BLaER1 treated with 17β-estradiol and CSF1 and Interleukin-3, amounts not matched to agents 10 nM and 100 nM (cell line): Measurements from ENCODE around the gene ELAC2.
A peak's percentile ranks its signal among the peaks of the same experiment; 100 is the strongest.

Experiments
- H3K27ac ChIP-seq, 11 experiments: shearing (Covaris generic); formaldehyde crosslinking; 2 replicates each; pipeline ENCODE4 v1.8.1; 2022
- H3K27me3 ChIP-seq, 11 experiments: shearing (Covaris generic); formaldehyde crosslinking; 2 replicates each; pipeline ENCODE4 v1.8.1; 2022
- H3K36me3 ChIP-seq, 11 experiments: shearing (Covaris generic); formaldehyde crosslinking; 2 replicates each; pipeline ENCODE4 v1.8.1; 2022
- H3K4me1 ChIP-seq, 10 experiments: shearing (Covaris generic); formaldehyde crosslinking; 2 replicates each; pipeline ENCODE4 v1.8.1; 2022
- H3K4me2 ChIP-seq, 11 experiments: shearing (Covaris generic); formaldehyde crosslinking; 2 replicates each; pipeline ENCODE4 v1.8.1; 2022
- H3K4me3 ChIP-seq, 10 experiments: shearing (Covaris generic); formaldehyde crosslinking; 2 replicates each; pipeline ENCODE4 v1.8.1; 2022
- H3K9ac ChIP-seq, 11 experiments: shearing (Covaris generic); formaldehyde crosslinking; 2 replicates each; pipeline ENCODE4 v1.8.1; 2022
- H3K9me3 ChIP-seq, 11 experiments: shearing (Covaris generic); formaldehyde crosslinking; replicated peaks in 1 of 11; 2 replicates each; pipeline ENCODE4 v1.8.1; 2022
- H4K20me1 ChIP-seq, 11 experiments: shearing (Covaris generic); formaldehyde crosslinking; 2 replicates each; pipeline ENCODE4 v1.8.1; 2022
- Cebpa-rat ChIP-seq, 11 experiments: shearing (Covaris generic); IDR thresholded peaks; 2 replicates each; pipeline ENCODE4 v1.8.1; 2022

The ELAC2 gene

GRCh38 chr17:12996941-12997340 is 20.9 kb downstream of the ELAC2 start:
- TF ChIP-seq Cebpa-rat (IDR thresholded peaks at IDR 0.05) = no peak
- peaks cover 98 to 100% (median 100%) of the 10 kb centered on the region in 11 experiments for H3K36me3 ChIP-seq
- H3K9me3 ChIP-seq = no peaks in the 10 kb centered on the region

GRCh38 chr17:12996357-12996756 is 21.5 kb downstream of the ELAC2 start:
- no peaks in the 10 kb centered on the region for H3K27me3 ChIP-seq
- peaks cover 98 to 100% (median 100%) of the 10 kb centered on the region in 11 experiments for H3K36me3 ChIP-seq
- H4K20me1 ChIP-seq = peaks cover 0 to 93% (median 43%) of the 10 kb centered on the region in 11 experiments; a peak in 16 of 22 replicates
- H3K27ac ChIP-seq = no peak overlapping the region
- no peaks in the 10 kb centered on the region for H3K9me3 ChIP-seq
- peaks cover 0 to 40% (median 29%) of the 10 kb centered on the region in 10 experiments; a peak in 14 of 20 replicates for H3K4me1 ChIP-seq
- H3K9ac ChIP-seq = no peak overlapping the region
- no peak overlapping the region for H3K4me3 ChIP-seq
- no peak overlapping the region for H3K4me2 ChIP-seq
- TF ChIP-seq Cebpa-rat (IDR thresholded peaks at IDR 0.05) = no peak

More at GRCh38 chr17:12996941-12997340, 20.9 kb downstream of the ELAC2 start:
- no peak overlapping the region for H3K9ac ChIP-seq
- peaks cover 0 to 34% (median 24%) of the 10 kb centered on the region in 10 experiments; a peak in 15 of 20 replicates for H3K4me1 ChIP-seq
- H3K4me3 ChIP-seq = no peak overlapping the region
- H3K27ac ChIP-seq = no peak overlapping the region
- H3K4me2 ChIP-seq = no peak overlapping the region
- H3K27me3 ChIP-seq = no peaks in the 10 kb centered on the region
- peaks cover 0 to 90% (median 46%) of the 10 kb centered on the region in 11 experiments; a peak in 17 of 22 replicates for H4K20me1 ChIP-seq

DNA sequence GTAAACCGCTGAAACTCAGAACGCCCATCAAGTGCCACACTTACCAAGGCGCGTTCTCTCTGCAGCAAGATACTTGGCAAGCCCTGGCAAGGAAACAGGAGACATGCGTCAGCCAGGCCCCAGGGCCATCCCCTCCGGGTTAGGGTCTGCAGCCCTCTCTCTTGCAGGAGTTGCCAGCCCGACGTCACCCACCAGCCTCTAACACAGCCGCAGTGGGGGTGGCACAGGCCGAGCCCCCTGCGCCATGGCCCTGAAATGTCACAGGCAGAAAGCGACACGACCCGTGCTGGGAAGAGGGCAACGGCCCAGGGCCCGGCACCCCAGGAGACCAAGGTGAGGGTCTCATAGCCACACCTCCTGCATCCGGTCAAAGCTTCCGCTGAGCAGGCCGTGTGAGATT is 21.9 kb downstream of the ELAC2 start:
- no peaks in the 10 kb centered on the region for H3K27me3 ChIP-seq
- no peak overlapping the region for H3K4me3 ChIP-seq
- no peak overlapping the region for H3K9ac ChIP-seq
- peaks cover 0 to 94% (median 45%) of the 10 kb centered on the region in 11 experiments; a peak in 16 of 22 replicates for H4K20me1 ChIP-seq
- peaks cover 99 to 100% (median 100%) of the 10 kb centered on the region in 11 experiments for H3K36me3 ChIP-seq
- H3K9me3 ChIP-seq = no peaks in the 10 kb centered on the region
- TF ChIP-seq Cebpa-rat (IDR thresholded peaks at IDR 0.05) = no peak
- H3K27ac ChIP-seq = no peak overlapping the region
- H3K4me1 ChIP-seq = peaks cover 0 to 45% (median 33%) of the 10 kb centered on the region in 10 experiments; a peak in 15 of 20 replicates
- no peak overlapping the region for H3K4me2 ChIP-seq

DNA sequence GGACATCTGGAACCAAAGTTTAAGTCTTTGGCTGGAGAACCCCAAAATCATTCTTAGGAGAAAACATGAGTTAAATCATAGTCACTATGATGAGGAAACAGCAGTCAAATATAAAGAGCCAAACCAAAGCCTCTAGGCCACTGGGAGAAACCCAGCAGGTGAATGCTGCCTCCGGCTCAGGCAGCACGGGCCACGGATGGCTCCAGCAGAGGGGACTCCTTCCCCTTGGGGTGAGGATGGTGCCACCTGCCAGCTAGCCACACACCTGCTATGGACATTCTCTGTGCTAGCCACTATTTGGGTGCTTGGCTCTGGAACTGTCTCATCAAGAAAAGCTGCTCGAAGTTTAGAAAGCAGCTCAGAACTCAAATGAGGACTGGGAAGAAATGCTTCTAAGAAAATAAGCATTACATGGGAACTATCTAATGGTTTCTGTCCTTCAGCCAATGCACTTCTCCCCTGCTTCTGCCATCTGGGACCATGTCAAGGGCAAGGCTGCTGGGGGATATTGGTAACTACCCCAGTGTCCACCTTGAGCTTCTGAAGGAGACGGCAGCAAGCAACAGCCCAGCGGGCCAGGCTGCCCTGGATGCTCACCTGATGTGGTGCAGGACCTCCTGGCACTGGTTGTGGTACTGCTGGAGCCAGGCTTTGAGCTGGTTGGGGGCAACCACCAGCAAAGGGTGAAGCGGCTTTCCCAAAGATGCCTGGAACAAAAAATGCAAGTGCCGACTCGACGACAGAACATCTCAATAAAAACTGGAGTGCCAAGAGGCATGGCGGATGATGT is 22.5 kb downstream of the ELAC2 start:
- H3K4me3 ChIP-seq = no peak overlapping the region
- H3K36me3 ChIP-seq = peaks cover 98 to 100% (median 100%) of the 10 kb centered on the region in 11 experiments
- H3K9me3 ChIP-seq = no peaks in the 10 kb centered on the region
- H3K4me1 ChIP-seq = peaks cover 0 to 50% (median 39%) of the 10 kb centered on the region in 10 experiments; a peak in 18 of 20 replicates
- TF ChIP-seq Cebpa-rat (IDR thresholded peaks at IDR 0.05) = no peak
- peak overlapping the region in 1 of 11 experiments; percentile 10; a peak in 1 of 22 replicates for H3K9ac ChIP-seq
- H3K4me2 ChIP-seq = peak overlapping the region in 4 of 11 experiments; percentile 50 to 74 (median 67); a peak in 5 of 22 replicates
- H3K27ac ChIP-seq = no peak overlapping the region
- no peaks in the 10 kb centered on the region for H3K27me3 ChIP-seq
- peaks cover 0 to 94% (median 42%) of the 10 kb centered on the region in 11 experiments; a peak in 16 of 22 replicates for H4K20me1 ChIP-seq

DNA sequence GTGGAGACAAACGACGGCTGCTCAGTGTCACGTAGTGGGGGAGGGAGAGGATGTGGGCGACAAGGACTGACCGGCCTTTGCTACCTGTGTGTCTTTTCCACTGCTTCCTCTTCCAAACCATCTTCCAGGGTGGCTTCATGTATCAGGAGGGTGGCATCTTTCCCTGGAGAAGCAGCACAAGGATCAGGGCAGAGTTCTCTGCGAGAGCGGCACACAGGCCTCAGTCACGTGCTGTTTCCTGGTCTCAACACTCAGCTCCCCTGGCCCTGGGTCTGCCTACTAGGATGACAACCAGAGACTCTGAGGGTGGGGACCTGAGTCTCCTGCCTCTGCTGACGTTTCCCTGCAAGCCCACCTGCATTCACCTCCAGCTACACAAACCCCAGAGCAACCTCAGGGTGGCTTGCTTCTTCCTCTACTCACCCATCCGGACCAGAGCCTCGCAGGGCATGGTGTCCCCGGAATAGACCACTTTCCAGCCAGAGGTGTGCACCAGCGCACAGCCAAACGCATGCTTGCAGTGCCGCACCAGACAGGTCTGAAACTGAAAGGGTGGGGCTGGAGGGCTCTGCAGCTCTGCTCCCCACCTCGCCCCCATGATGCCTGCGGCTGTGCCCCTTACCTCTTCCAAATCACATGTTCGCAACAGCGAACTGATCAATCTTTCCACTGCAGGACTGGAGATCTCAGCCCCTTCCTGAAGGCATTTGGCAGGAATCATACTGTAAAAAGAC is 23.3 kb downstream of the ELAC2 start:
- Histone ChIP-seq H3K36me3 (peaks cover 93 to 98% (median 96%) of the 10 kb centered on the region in 11 experiments), H3K4me2 (peak overlapping the region in 7 of 11 experiments; percentile 25 to 74 (median 61); a peak in 12 of 22 replicates), H3K4me3 (no peak overlapping the region), H3K27ac (peak overlapping the region in 2 of 11 experiments; percentile 3 to 9; a peak in 1 of 22 replicates), H3K27me3 (no peaks in the 10 kb centered on the region), H3K9ac (peak overlapping the region in 4 of 11 experiments; percentile 5 to 58 (median 42); a peak in 7 of 22 replicates), H4K20me1 (peaks cover 0 to 94% (median 46%) of the 10 kb centered on the region in 11 experiments; a peak in 15 of 22 replicates), H3K4me1 (peaks cover 4 to 58% (median 47%) of the 10 kb centered on the region in 10 experiments), H3K9me3 (no peaks in the 10 kb centered on the region)
- TF ChIP-seq Cebpa-rat (IDR thresholded peaks at IDR 0.05) = no peak

DNA sequence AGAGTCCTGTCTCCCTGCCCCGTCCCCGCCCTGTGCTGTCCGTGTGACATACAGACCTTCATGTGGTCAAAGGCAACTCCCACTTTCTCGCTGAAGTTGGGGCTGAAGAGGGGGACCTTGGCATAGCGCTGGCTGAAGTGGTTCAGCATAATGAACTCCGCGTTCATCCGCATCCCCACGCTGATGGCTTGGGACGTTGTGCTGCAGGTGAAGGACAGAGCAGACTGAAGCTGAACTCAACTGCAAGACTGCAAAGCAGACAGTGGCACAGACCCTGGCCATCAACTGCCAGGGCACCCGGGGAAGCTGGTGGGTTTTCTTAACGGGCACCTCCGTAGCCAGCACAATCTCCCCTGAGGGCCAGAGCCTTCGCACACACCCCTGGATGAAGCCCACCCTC is 24.2 kb downstream of the ELAC2 start:
- Histone ChIP-seq H3K4me1 (peaks cover 13 to 66% (median 55%) of the 10 kb centered on the region in 10 experiments), H4K20me1 (peaks cover 0 to 89% (median 43%) of the 10 kb centered on the region in 11 experiments; a peak in 15 of 22 replicates), H3K9me3 (no peaks in the 10 kb centered on the region), H3K27ac (0 out of 22 replicates have a peak overlapping the region, but pooled peaks of 1 of the 11 experiments have one; percentile 9), H3K27me3 (no peaks in the 10 kb centered on the region), H3K36me3 (peaks cover 85 to 89% (median 87%) of the 10 kb centered on the region in 11 experiments), H3K9ac (peak overlapping the region in 3 of 11 experiments; percentile 27 to 58 (median 57); a peak in 5 of 22 replicates), H3K4me3 (no peak overlapping the region), H3K4me2 (peak overlapping the region in 6 of 11 experiments; percentile 30 to 74 (median 65); a peak in 10 of 22 replicates)
- TF ChIP-seq Cebpa-rat (IDR thresholded peaks at IDR 0.05) = no peak

DNA sequence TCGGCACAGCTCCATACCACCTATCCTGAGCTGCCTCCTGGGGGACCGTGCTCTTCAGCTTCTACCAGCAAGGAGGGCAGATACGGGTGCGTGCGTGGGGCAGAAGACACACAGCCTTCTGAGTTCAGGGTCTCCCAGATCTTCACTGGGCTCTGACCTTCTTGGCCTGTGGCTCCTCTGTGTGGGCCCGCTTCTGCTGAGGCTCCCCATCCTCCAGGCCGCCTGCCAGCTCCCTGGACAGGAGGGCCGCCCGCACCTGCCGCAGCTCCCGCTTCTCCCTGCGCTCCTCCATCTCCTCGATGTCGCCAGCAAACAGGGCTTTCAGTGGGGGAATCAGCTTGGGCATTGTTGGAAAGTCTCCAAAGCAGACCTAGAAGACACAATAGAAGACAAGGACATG is 25.2 kb downstream of the ELAC2 start:
- no peaks in the 10 kb centered on the region for H3K9me3 ChIP-seq
- H3K4me1 ChIP-seq = peaks cover 21 to 75% (median 65%) of the 10 kb centered on the region in 10 experiments
- H3K4me3 ChIP-seq = no peak overlapping the region
- TF ChIP-seq Cebpa-rat (IDR thresholded peaks at IDR 0.05) = no peak
- no peak overlapping the region for H3K27ac ChIP-seq
- no peak overlapping the region for H3K9ac ChIP-seq
- peaks cover 75 to 79% (median 78%) of the 10 kb centered on the region in 11 experiments for H3K36me3 ChIP-seq
- H4K20me1 ChIP-seq = peaks cover 0 to 89% (median 49%) of the 10 kb centered on the region in 11 experiments; a peak in 15 of 22 replicates
- H3K4me2 ChIP-seq = peak overlapping the region in 2 of 11 experiments; percentile 61 to 73; a peak in 2 of 22 replicates
- no peaks in the 10 kb centered on the region for H3K27me3 ChIP-seq

DNA sequence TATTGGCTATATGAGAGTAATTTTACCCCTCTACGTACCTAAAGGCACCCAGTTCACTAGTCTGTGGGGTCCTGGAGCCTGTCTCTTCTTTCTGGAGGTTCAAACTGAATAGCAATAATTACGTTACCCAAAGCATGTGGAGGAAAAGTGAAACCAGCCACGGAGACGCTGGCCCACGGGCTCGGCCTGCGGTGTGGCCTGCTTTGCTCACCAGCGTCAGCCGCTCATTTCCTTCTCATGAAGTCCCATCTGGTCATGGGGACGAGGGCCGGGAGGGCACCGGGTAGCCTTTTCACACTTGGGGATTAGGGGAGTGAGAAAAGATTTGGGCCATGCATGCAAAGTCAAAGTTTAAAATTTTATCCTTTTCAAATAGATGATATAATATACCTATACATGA is 26.9 kb downstream of the ELAC2 start:
- H3K4me3 ChIP-seq = no peak overlapping the region
- H3K4me1 ChIP-seq = peaks cover 26 to 93% (median 82%) of the 10 kb centered on the region in 10 experiments
- H3K27ac ChIP-seq = peak overlapping the region in 4 of 11 experiments; percentile 67 to 76 (median 70); a peak in 6 of 22 replicates
- peaks cover 0 to 82% (median 46%) of the 10 kb centered on the region in 11 experiments; a peak in 15 of 22 replicates for H4K20me1 ChIP-seq
- peaks cover 58 to 62% (median 60%) of the 10 kb centered on the region in 11 experiments for H3K36me3 ChIP-seq
- no peak for TF ChIP-seq Cebpa-rat (IDR thresholded peaks at IDR 0.05)
- H3K9me3 ChIP-seq = no peaks in the 10 kb centered on the region
- H3K4me2 ChIP-seq = peak overlapping the region in 8 of 11 experiments; percentile 77 to 94 (median 88); a peak in 16 of 22 replicates
- H3K9ac ChIP-seq = 0 out of 22 replicates have a peak overlapping the region, but pooled peaks of 1 of the 11 experiments have one; percentile 73
- peaks cover 0 to 4% (median 0%) of the 10 kb centered on the region in 11 experiments; a peak in 1 of 22 replicates for H3K27me3 ChIP-seq
